GM10266 (cell line): ENCODE data around the gene NGEF.

Experiments used
- DNase-seq: peaks from one replicate; pipeline ENCODE4 v3.0.0; 2012; ENCODE audit errors: extremely low spot score
- CTCF ChIP-seq: IDR thresholded peaks from 2 replicates; pipeline ENCODE4 v1.5.1; 2012; ENCODE audit warnings: mild to moderate bottlenecking, low read depth; ENCODE audit not compliant: control insufficient read depth, insufficient read depth; ENCODE audit errors: missing control alignments

The NGEF gene

GRCh38 chr2:232900811-232901735 lies 112.0 kb downstream of the NGEF start:
- DNase-seq = no peak
- TF ChIP-seq CTCF = no peak

GRCh38 chr2:232898592-232899543 lies 114.2 kb downstream of the NGEF start:
- DNase-seq = no peak
- no peak for TF ChIP-seq CTCF

DNA sequence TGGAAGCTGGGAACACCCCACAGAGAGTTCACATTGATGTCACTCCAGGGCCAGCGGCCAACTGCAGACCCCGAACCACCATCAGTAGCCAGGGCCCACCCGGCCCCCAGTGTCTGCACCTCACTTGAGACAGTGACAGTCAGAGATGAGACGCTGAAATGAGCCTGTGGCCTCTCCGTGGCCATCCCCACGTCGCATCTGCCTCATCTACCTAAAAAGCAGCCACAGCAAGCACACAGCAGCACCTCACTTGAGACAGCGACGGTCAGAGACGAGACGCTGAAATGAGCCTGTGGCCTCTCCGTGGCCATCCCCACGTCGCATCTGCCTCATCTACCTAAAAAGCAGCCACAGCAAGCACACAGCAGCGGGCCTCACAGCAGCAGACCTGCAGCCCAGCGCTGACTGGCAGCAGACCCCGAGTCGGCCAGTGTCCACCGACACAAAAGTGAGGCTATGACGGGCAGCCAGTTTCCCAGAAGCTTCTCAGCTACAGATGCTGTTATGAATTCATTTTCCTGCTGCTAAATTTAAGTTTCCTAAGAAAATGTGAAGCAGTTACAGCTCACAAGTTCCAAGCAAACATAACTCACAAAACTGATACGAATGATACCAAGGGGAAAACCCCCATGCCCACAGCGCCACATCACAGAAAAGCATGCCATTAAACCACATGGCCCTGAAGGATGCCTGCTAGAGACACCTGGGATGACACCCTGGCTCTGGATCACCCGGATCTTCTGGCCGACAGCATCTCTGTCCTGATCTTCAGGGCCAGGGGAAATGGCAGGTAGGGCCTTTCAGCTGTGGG lies 115.3 kb downstream of the NGEF start:
- no peak for TF ChIP-seq CTCF
- DNase-seq = no peak

GRCh38 chr2:232896720-232897597 lies 116.1 kb downstream of the NGEF start:
- no peak for TF ChIP-seq CTCF
- no peak for DNase-seq

DNA sequence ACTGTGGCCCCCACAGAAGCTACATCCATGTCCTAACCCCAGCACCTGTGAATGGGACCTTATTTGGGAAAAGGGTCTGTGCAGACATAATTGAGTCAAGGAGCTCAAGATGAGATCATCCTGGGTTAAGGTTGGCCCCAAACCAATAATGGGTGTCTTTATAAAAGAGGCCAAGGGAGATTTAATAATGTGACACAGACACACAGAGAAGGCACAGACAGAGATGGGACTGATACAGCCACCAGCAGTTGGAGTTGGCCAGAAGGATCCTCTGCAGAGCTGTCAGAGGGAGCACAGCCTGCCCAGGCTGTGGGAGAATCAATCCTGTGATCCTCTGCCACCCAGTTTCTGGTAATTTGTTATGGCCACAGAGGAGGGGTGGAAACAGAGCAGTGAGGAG lies 116.9 kb downstream of the NGEF start:
- no peak for TF ChIP-seq CTCF
- DNase-seq = no peak

GRCh38 chr2:232894746-232895145 lies 118.3 kb downstream of the NGEF start:
- DNase-seq = no peak
- TF ChIP-seq CTCF = no peak
